Activated CD8-positive, alpha-beta memory T cell treated with anti-CD3 and anti-CD28 coated beads, Interleukin-2, amount 10 ng/mL, durations not matched to agents 7 days and 5 days (primary cell): Measurements from ENCODE around the gene OBP2A. TPM values are rescaled to one million over a fixed set of nuclear protein-coding genes. Genes with fewer than 3 reads are reported as not detected.
"Not testable (repeated sequence)": the region's sequence is repeated elsewhere in the genome, so short reads cannot be mapped to it uniquely, and the experiment has no call there.

ENCODE experiments used
- ATAC-seq: fragments of 150-1000 bp; cut with Tn5 transposase; one replicate; pipeline ENCODE4 v1.10.0; 2021; ENCODE audit warnings: moderate library complexity
- CTCF ChIA-PET: fragments of 350-600 bp; sonication (Branson Sonifier 250); formaldehyde crosslinking; loops from one replicate; lab custom pipeline; 2021; ENCODE audit warnings: antibody characterized with exemption; lab: Charles Lee
- DNase-seq: peaks from one replicate; pipeline ENCODE4 v3.0.0-alpha.2; 2020
- H3K27ac Mint-ChIP-seq: one replicate; pipeline ENCODE4 v1.8.0; 2021; ENCODE audit warnings: mild to moderate bottlenecking, mixed read lengths
- H3K27me3 Mint-ChIP-seq: one replicate; pipeline ENCODE4 v1.8.0; 2021; ENCODE audit warnings: mixed read lengths
- H3K36me3 Mint-ChIP-seq: one replicate; pipeline ENCODE4 v1.8.0; 2021; ENCODE audit warnings: mild to moderate bottlenecking, mixed read lengths
- H3K4me1 Mint-ChIP-seq: one replicate; pipeline ENCODE4 v1.8.0; 2021; ENCODE audit warnings: mixed read lengths
- H3K4me3 Mint-ChIP-seq: one replicate; pipeline ENCODE4 v1.8.0; 2021; ENCODE audit warnings: mild to moderate bottlenecking, moderate library complexity, mixed read lengths
- H3K9me3 Mint-ChIP-seq: one replicate; pipeline ENCODE4 v1.8.0; 2022; ENCODE audit warnings: low read depth, mixed read lengths
- total RNA-seq, 2 experiments: library from RNA; stranded (reverse); gene quantifications; one replicate each; pipeline ENCODE4 v1.2.3, GENCODE V29; 2021

Gene OBP2A
- total RNA-seq, 2 experiments from 2014 or later, result not detected

- peak; percentile 36 for DNase-seq
- peaks cover 29% of the 10 kb centered on the region for H3K4me1 Mint-ChIP-seq
- peaks cover 2% of the 10 kb centered on the region for H3K27me3 Mint-ChIP-seq
- ATAC-seq, result no peak
- no peaks in the 10 kb centered on the region for H3K9me3 Mint-ChIP-seq
- CTCF ChIA-PET, result no interaction called here
- peaks cover 4% of the 10 kb centered on the region for H3K36me3 Mint-ChIP-seq
- H3K27ac Mint-ChIP-seq, result no peak overlapping the region
- H3K4me3 Mint-ChIP-seq, result no peak overlapping the region
Measured at GRCh38 chr9:135526730-135527571, 19.0 kb upstream of the OBP2A start.

GRCh38 chr9:135528842-135529435 is 17.0 kb upstream of the OBP2A start:
- H3K36me3 Mint-ChIP-seq, H3K9me3 Mint-ChIP-seq, H3K27me3 Mint-ChIP-seq, H3K4me3 Mint-ChIP-seq, ATAC-seq: not testable (repeated sequence)
- H3K27ac Mint-ChIP-seq, result peak overlapping the region; percentile 67
- DNase-seq, result peak; percentile 56
- CTCF ChIA-PET, result interaction anchor here (1.3 to 2.6 kb wide), 2 partner anchors 23 to 29 kb away, joined by 3 to 15 read pairs; partner anchors contain the start of gene MRPS2
- peaks cover 30% of the 10 kb centered on the region for H3K4me1 Mint-ChIP-seq

- DNase-seq (peak; percentile 55), ATAC-seq (peak; percentile 79)
- CTCF ChIA-PET, result interaction anchor here (2.6 kb wide), 1 partner anchor 25 kb away, joined by 15 read pairs; no protein-coding TSS in a partner anchor
- Mint-ChIP-seq H3K27me3 (peaks cover 11% of the 10 kb centered on the region), H3K27ac (peak overlapping the region; percentile 67), H3K4me3 (no peak overlapping the region), H3K36me3 (peaks cover 4% of the 10 kb centered on the region), H3K4me1 (peaks cover 36% of the 10 kb centered on the region), H3K9me3 (no peaks in the 10 kb centered on the region)
Measured at GRCh38 chr9:135530146-135530545, 15.8 kb upstream of the OBP2A start.

- ATAC-seq, result no peak
- CTCF ChIA-PET, result interaction anchor here (2.6 kb wide), 1 partner anchor 26 kb away, joined by 15 read pairs; no protein-coding TSS in a partner anchor
- Mint-ChIP-seq H3K36me3 (peaks cover 4% of the 10 kb centered on the region), H3K27ac (peak overlapping the region; percentile 13), H3K4me3 (no peak overlapping the region), H3K9me3 (no peaks in the 10 kb centered on the region), H3K27me3 (peaks cover 13% of the 10 kb centered on the region), H3K4me1 (peaks cover 38% of the 10 kb centered on the region)
- peak; percentile 23 for DNase-seq
Measured at GRCh38 chr9:135531096-135531495, 14.8 kb upstream of the OBP2A start.

DNA sequence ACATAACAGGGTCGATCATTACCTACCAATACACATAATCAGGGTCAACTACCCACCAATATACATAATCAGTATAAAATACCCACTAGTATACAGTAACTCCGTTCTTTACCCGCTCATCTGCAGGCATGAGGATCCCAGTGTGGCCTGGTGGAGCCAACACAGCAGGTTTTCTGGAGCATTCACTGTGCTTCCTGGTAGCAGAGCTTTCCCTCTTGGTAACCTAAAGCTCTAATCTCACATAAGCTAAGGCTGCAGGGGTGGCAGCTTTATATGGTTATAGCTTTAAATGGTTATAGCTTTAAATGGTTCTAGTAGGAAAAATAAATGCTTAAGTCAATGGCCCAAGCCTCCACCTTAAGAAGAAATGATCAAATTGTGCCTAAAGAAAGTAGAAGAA is 12.8 kb upstream of the OBP2A start:
- peaks cover 28% of the 10 kb centered on the region for H3K27me3 Mint-ChIP-seq
- DNase-seq (peak; percentile 18), ATAC-seq (no peak)
- peaks cover 44% of the 10 kb centered on the region for H3K4me1 Mint-ChIP-seq
- H3K9me3 Mint-ChIP-seq, result no peaks in the 10 kb centered on the region
- H3K36me3 Mint-ChIP-seq, result peaks cover 4% of the 10 kb centered on the region
- no peak overlapping the region for H3K4me3 Mint-ChIP-seq
- H3K27ac Mint-ChIP-seq, result no peak overlapping the region
- CTCF ChIA-PET, result no interaction called here

- ATAC-seq (no peak), DNase-seq (peak; percentile 36)
- Mint-ChIP-seq H3K27me3 (peaks cover 34% of the 10 kb centered on the region), H3K27ac (no peak overlapping the region), H3K36me3 (peaks cover 4% of the 10 kb centered on the region), H3K4me1 (peaks cover 39% of the 10 kb centered on the region), H3K4me3 (no peak overlapping the region), H3K9me3 (no peaks in the 10 kb centered on the region)
- CTCF ChIA-PET, result no interaction called here
Measured at GRCh38 chr9:135533674-135534073, 12.3 kb upstream of the OBP2A start.

DNA sequence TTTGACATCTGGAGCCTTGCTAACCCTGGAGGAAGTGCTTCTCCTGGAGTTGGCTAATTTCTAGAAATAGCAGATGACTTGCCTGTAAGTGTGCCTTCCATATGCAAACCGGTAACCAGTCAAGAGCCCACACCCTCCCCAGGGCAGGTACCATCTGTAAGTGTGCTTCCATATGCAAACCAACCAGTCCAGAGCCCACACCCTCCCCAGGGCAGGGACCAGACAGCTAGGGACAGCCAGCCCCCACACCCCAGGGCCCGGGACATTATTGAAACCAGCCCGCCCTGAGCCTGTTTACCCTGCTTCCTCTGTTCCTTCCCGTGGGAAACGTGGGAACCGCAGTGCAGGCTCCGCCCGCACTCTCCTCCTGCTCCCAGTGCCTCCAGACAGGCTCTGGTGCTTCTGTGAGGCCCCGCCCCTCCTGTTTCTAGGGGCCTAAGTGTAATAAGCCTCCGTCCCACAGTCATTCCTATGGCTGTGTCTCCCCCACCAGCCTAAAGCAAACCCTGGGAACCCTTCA is 11.7 kb upstream of the OBP2A start:
- peak; percentile 28 for DNase-seq
- H3K4me3 Mint-ChIP-seq, CTCF ChIA-PET, H3K36me3 Mint-ChIP-seq, ATAC-seq, H3K9me3 Mint-ChIP-seq, H3K27ac Mint-ChIP-seq: not testable (repeated sequence)
- peaks cover 36% of the 10 kb centered on the region for H3K4me1 Mint-ChIP-seq
- H3K27me3 Mint-ChIP-seq, result peaks cover 38% of the 10 kb centered on the region

- H3K36me3 Mint-ChIP-seq, H3K9me3 Mint-ChIP-seq, ATAC-seq, DNase-seq, H3K27ac Mint-ChIP-seq, H3K4me3 Mint-ChIP-seq: not testable (repeated sequence)
- H3K27me3 Mint-ChIP-seq, result peaks cover 41% of the 10 kb centered on the region
- peaks cover 30% of the 10 kb centered on the region for H3K4me1 Mint-ChIP-seq
- CTCF ChIA-PET, result interaction anchor here (0.6 kb wide), 1 partner anchor 692 kb away, joined by 3 read pairs; no protein-coding TSS in a partner anchor
Measured at GRCh38 chr9:135534826-135535225, 11.1 kb upstream of the OBP2A start.

- DNase-seq, H3K9me3 Mint-ChIP-seq, H3K36me3 Mint-ChIP-seq, ATAC-seq, H3K27ac Mint-ChIP-seq, H3K4me3 Mint-ChIP-seq, CTCF ChIA-PET: not testable (repeated sequence)
- peaks cover 45% of the 10 kb centered on the region for H3K27me3 Mint-ChIP-seq
- H3K4me1 Mint-ChIP-seq, result peaks cover 23% of the 10 kb centered on the region
Measured at GRCh38 chr9:135535631-135536030, 10.3 kb upstream of the OBP2A start.

DNA sequence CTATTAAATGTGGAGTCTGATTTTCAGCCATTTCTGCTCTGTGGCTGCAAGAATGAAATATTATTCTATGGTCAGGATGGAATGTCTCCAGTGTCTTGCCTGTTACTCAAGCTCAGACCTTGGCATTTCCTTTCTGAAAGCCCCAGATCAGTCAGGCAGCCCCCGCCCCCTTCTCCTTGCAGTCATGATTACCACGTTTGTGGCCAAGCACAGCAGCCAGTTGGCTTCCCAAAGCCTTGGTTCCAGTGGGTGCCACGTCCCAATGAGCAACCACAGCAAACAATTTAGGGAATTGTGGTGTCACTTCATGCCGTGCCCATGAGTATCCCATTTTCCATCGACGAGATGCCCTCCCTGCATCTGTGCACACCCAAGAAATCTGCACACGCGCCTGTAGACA is 9.7 kb upstream of the OBP2A start:
- Mint-ChIP-seq H3K4me3 (no peak overlapping the region), H3K27ac (no peak overlapping the region)
- ATAC-seq, result peak; percentile 30

DNA sequence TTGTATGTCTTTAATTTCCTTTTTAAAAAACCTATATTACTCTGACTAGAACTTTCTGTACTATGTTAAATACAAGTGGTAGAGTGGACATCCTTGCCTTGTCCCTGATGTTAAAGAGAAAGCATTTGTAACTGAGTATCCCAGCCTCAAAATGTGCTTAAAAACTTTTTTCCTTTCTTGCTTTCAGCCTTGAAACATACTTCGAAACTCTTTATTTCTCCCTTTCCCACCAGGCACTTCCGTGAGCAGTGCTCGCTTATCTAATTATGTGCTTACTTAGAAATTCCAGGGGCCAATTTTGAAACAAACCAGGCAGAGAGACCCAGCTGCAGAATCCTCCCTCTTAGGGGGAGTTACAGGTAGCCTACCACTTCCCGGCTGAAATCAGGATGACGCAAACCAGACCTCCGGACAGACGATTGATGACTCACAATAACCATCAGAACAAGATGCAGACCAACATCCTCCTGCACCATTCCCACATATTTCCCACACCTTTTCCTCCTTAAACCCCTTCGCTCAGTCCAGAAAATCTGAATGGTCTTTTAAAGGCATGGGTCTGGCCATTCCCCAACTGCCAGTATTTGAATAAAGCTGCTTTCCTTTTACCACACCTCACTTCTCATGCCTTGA is 2.5 kb upstream of the OBP2A start:
- CTCF ChIA-PET, H3K4me3 Mint-ChIP-seq, H3K27ac Mint-ChIP-seq, ATAC-seq, H3K36me3 Mint-ChIP-seq, DNase-seq, H3K9me3 Mint-ChIP-seq, H3K4me1 Mint-ChIP-seq: not testable (repeated sequence)
- peaks cover 33% of the 10 kb centered on the region for H3K27me3 Mint-ChIP-seq

More for the DNA sequence above, 9.7 kb upstream of the OBP2A start:
- Mint-ChIP-seq H3K27me3 (peaks cover 47% of the 10 kb centered on the region), H3K4me1 (peaks cover 18% of the 10 kb centered on the region), H3K36me3 (no peaks in the 10 kb centered on the region), H3K9me3 (no peaks in the 10 kb centered on the region)
- peak; percentile 59 for DNase-seq
- CTCF ChIA-PET, result interaction anchor here (1.3 kb wide), 1 partner anchor 32 kb away, joined by 3 read pairs; no protein-coding TSS in a partner anchor

GRCh38 chr9:135544981-135545635 is 818 bp upstream of the OBP2A start:
- peaks cover 18% of the 10 kb centered on the region for H3K27me3 Mint-ChIP-seq
- no peak for ATAC-seq
- H3K4me1 Mint-ChIP-seq, result peaks cover 4% of the 10 kb centered on the region
- no peaks in the 10 kb centered on the region for H3K36me3 Mint-ChIP-seq
- no peak for DNase-seq
- no peaks in the 10 kb centered on the region for H3K9me3 Mint-ChIP-seq
- H3K4me3 Mint-ChIP-seq, result no peak overlapping the region
- CTCF ChIA-PET, result no interaction called here
- H3K27ac Mint-ChIP-seq, result no peak overlapping the region
